ENCODE results near the gene APBA1. TPM values are rescaled to one million over a fixed set of nuclear protein-coding genes. Genes with fewer than 3 reads are reported as not detected.
A peak's percentile ranks its signal among the peaks of the same experiment; 100 is the strongest.

Gene APBA1
- polyA plus RNA-seq, 1 of the 3 experiments (the other 2 are of a cell fraction) = 3.1 TPM

DNA sequence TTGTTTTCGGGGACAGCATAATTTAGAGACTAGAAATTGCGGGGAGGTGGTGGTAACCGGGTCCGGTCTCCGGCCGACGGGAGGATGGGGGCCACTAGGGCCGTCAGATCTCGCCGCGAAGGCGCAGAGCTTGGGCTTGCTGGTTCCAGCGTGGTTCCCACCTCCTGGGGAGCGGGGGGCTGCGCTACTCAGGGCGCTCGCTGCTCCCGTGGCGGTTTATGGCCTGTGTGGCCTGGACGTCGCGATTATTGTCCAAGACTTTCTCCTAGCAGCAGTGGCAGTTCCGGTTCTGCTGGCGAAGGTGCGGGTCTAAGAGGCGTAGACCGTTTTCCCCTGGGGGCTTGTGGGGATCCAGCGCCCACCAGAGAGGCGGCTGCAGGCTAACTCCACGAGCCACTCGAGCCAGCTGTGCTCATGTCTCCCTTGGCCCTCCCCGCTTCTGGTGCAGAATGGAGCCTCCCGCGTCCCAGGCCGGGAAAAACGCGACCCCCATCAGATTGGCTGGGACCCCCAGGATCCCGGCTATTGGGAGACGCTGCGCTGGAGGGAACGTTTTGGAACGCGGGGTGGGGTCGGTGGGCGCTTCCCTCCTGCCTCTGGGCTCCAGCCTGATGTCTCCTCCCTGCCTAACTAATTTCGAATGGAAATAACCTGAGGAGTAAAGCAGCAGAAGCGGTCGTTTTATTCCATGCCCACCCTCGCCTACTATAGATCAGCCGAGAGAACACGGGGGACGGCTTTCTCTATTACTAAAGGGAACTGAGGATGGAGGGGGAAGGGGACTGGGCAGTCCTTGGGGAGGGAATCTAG lies 260.0 kb downstream of the APBA1 start:
- TF ChIP-seq, protein P1, sequence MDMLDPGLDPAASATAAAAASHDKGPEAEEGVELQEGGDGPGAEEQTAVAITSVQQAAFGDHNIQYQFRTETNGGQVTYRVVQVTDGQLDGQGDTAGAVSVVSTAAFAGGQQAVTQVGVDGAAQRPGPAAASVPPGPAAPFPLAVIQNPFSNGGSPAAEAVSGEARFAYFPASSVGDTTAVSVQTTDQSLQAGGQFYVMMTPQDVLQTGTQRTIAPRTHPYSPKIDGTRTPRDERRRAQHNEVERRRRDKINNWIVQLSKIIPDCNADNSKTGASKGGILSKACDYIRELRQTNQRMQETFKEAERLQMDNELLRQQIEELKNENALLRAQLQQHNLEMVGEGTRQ (IDR thresholded peaks at IDR 0.05; ENCODE audit: borderline replicate concordance, low read depth, low read length) = no peak
- TF ChIP-seq RAD21 (IDR thresholded peaks at IDR 0.05; ENCODE audit: low read length) = no peak
- no peak for TF ChIP-seq ELF1 (IDR thresholded peaks at IDR 0.05)
- no peak for TF ChIP-seq NRF1 (IDR thresholded peaks at IDR 0.05; ENCODE audit: low read depth, low read length)
- no peak for TF ChIP-seq CHD2 (IDR thresholded peaks at IDR 0.05; ENCODE audit: low read length, partially characterized antibody)
- TF ChIP-seq JUND (IDR thresholded peaks at IDR 0.05) = no peak
- no peak for TF ChIP-seq TCF12 (IDR thresholded peaks at IDR 0.05)
- TF ChIP-seq RCOR1 (IDR thresholded peaks at IDR 0.05; ENCODE audit: low read length) = no peak
- TF ChIP-seq GATA2 (CRISPR knock-in tag; IDR thresholded peaks at IDR 0.05) = no peak
- no peak for TF ChIP-seq FOXJ3 (CRISPR knock-in tag; IDR thresholded peaks at IDR 0.05)
- no peak for TF ChIP-seq TAF1 (IDR thresholded peaks at IDR 0.05; ENCODE audit: borderline replicate concordance, low read depth, low read length)
- TF ChIP-seq MEF2A (IDR thresholded peaks at IDR 0.05; ENCODE audit: borderline replicate concordance, low read depth) = no peak
- TF ChIP-seq FOSL2 (IDR thresholded peaks at IDR 0.05; ENCODE audit: borderline replicate concordance, low read depth) = no peak
- no peak for TF ChIP-seq TEAD4 (IDR thresholded peaks at IDR 0.05; ENCODE audit: borderline replicate concordance, insufficient read depth)
- no peak for TF ChIP-seq EZH2phosphoT487 (IDR thresholded peaks at IDR 0.05; ENCODE audit: borderline replicate concordance, low read depth)
- TF ChIP-seq, protein P2, sequence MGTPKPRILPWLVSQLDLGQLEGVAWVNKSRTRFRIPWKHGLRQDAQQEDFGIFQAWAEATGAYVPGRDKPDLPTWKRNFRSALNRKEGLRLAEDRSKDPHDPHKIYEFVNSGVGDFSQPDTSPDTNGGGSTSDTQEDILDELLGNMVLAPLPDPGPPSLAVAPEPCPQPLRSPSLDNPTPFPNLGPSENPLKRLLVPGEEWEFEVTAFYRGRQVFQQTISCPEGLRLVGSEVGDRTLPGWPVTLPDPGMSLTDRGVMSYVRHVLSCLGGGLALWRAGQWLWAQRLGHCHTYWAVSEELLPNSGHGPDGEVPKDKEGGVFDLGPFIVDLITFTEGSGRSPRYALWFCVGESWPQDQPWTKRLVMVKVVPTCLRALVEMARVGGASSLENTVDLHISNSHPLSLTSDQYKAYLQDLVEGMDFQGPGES (IDR thresholded peaks at IDR 0.05; ENCODE audit: low read depth, low read length) = no peak
- TF ChIP-seq POLR2AphosphoS5 (IDR thresholded peaks at IDR 0.05; ENCODE audit: low read depth, low read length) = no peak
- TF ChIP-seq, protein P3, sequence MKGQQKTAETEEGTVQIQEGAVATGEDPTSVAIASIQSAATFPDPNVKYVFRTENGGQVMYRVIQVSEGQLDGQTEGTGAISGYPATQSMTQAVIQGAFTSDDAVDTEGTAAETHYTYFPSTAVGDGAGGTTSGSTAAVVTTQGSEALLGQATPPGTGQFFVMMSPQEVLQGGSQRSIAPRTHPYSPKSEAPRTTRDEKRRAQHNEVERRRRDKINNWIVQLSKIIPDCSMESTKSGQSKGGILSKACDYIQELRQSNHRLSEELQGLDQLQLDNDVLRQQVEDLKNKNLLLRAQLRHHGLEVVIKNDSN (IDR thresholded peaks at IDR 0.05; ENCODE audit: borderline replicate concordance, low read depth) = no peak
- Histone ChIP-seq H3K79me2 (ENCODE audit: insufficient read depth) (no peaks in the 10 kb centered on the region), H3K27ac (ENCODE audit: low read depth in 2 of 2, low read length in 1 of 2) (no peak overlapping the region), H3K36me3 (replicated peaks in 1 of 2; ENCODE audit: control insufficient read depth in 1 of 2, insufficient read depth in 2 of 2, low read length in 1 of 2) (no peaks in the 10 kb centered on the region), H4K20me1 (ENCODE audit: insufficient read depth) (no peaks in the 10 kb centered on the region), H3K4me2 (no peak overlapping the region), H2AFZ (ENCODE audit: low read depth) (no peak overlapping the region), H3K9ac (no peak overlapping the region), H3K9me3 (no peaks in the 10 kb centered on the region), H3K4me1 (ENCODE audit: control insufficient read depth in 1 of 2, insufficient read depth in 2 of 2, low read depth in 1 of 2, low read length in 1 of 2) (no peaks in the 10 kb centered on the region; a peak in 1 of 4 replicates), H3K27me3 (ENCODE audit: insufficient read depth) (no peaks in the 10 kb centered on the region), H3F3A (replicated peaks; ENCODE audit: insufficient read depth) (no peaks in the 10 kb centered on the region), H3K4me3 (ENCODE audit: low read depth in 2 of 2, low read length in 1 of 2) (no peak overlapping the region), H3K9me2 (no peaks in the 10 kb centered on the region)
- POLR2A ChIA-PET = no interaction called here
- DNase-seq = peak; percentile 27
- CTCF ChIA-PET = interaction anchor here (1.0 to 1.6 kb wide), 6 partner anchors 9 to 694 kb away, joined by 3 to 14 read pairs (median 4); no protein-coding TSS in a partner anchor
- WGBS (ENCODE audit: low lambda C conversion rate) = 82% methylated on average over 33 of the region's 52 CpGs
